GM12892 (cell line): Measurements from ENCODE around the gene RAD51C.
"Not testable (repeated sequence)": the region's sequence is repeated elsewhere in the genome, so short reads cannot be mapped to it uniquely, and the experiment has no call there.

Source experiments
- DNase-seq: peaks from one replicate; pipeline ENCODE4 v3.0.0; 2011; ENCODE audit not compliant: insufficient read length
- FAIRE-seq: peaks from 2 replicates; lab custom pipeline; 2011; peaks lifted over from hg19 to GRCh38; lab: Jason Lieb, UNC
- POLR2A ChIP-seq: IDR thresholded peaks from 2 replicates; pipeline ENCODE4 v1.6.1; 2011; ENCODE audit warnings: low read depth, low read length, control low read depth
- POLR2AphosphoS5 ChIP-seq: IDR thresholded peaks from 2 replicates; pipeline ENCODE4 v1.6.1; 2011; ENCODE audit warnings: low read depth, low read length, control low read depth
- TAF1 ChIP-seq: IDR thresholded peaks from 2 replicates; pipeline ENCODE4 v1.6.1; 2011; ENCODE audit warnings: low read depth, mild to moderate bottlenecking, control low read depth, low read length, borderline replicate concordance

The RAD51C gene

DNA sequence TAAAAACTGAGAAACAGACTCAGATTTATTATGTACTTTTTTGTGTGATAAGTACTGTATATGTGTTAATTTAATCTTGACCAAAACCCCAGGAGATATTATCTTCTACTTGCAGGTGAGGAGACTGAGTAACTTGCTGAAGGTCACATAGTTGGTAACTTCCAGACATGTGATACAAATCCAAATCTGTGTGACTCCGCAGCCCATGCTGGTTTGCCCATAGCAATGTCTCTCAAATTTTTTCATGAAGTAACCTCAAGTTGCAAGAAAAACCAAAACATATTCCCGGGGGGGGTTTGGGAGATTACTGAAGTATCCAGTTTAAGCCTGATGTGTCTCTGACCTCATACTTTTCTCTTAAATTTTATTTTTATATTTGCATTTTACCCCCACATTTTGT, 3.9 kb upstream of the RAD51C start:
- TF ChIP-seq POLR2A (no peak), POLR2AphosphoS5 (no peak)
- DNase-seq (no peak), FAIRE-seq (no peak)

DNA sequence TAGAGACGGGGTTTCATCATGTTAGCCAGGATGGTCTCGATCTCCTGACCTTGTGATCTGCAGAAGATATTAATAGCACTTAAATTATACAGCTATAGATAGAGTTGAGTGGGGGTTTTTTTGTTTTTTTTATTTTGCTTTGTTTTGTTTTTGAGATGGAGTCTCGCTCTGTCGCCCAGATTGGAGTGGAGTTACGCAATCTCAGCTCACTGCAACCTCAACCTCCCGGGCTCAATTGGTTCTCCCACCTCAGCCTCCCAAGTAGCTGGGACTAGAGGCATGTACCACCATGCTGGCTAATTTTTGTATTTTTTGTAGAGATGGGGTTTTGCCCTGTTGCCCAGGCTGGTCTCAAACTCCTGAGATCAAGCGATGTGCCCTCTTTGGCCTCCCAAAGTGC, 2.4 kb upstream of the RAD51C start:
- DNase-seq, FAIRE-seq: not testable (repeated sequence)

DNA sequence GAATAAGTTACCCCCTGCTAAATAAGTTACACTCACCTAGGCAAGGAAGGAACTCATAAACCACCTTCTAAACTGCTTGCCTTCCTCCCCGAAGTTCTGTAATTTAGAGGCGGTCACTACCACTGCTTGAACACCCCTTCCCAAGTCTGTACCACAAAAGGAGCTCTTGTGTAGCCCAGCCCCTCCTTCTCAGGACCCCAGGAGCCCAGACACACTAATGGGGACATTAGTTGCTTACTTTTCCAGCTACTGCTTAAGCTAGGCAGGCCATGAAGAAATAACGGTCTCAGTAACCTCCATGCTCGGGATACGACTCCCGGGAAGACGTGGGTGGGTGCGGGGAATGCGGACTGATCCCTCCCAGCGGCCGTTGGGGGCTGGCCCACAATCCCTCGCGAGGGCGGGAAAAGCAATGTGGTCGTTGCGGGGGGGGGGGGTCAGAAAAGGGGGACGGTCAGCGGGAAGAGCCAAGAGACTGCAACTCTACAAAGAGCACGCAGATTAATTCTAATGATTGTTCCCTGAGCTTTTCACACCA, 632 bp upstream of the RAD51C start, which contains the start of gene TEX14:
Gene TEX14 (minus strand): TSS at position 345 of the 538 bp plus-strand sequence. CDS start 40,044 bp downstream, outside the sequence.
- DNase-seq (no peak), FAIRE-seq (no peak)
- TF ChIP-seq TAF1 (no peak), POLR2A (no peak), POLR2AphosphoS5 (no peak)

DNA sequence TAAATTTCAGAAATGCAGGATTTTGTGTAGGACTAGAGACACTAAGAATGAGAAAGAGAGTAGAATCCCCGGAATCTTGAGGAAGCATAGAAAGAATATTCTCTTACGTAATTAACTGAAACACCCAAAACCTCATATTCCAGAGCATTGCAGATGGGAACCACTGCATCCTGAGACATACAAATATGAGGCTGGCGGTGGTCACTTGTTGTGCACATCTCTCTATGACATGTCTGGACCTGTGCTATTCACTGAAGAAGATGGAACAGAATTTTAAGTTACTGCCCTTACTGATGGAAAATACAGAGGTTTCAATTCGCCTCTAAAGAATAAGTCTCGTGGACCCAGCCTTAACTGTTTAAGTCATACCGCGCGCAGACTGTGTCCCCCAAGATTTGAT, 806 bp downstream of the RAD51C start:
- TF ChIP-seq POLR2AphosphoS5, result no peak
- no peak for TF ChIP-seq POLR2A
- no peak for DNase-seq
- FAIRE-seq, result peak; percentile 56

DNA sequence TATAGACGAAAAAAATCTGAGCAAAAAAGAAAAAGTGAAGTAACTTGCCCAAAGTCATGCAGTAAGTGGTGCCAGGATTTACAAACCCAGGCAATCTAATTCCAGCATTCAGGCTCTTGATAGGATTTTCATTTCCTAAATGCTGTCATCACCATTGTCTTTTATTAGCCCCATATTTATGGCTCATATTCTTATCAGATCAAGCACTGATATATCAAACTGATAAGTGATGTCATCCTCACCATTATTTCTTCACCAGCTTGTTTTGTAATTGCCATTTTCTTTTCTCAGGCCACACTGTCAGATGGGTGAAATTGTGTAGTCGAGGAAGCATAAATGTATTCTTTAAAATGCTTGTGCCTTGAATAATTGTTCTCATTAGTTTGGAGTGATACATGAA, 1.3 kb downstream of the RAD51C start:
- DNase-seq, result no peak
- FAIRE-seq, result no peak
- TF ChIP-seq POLR2AphosphoS5, result no peak
- no peak for TF ChIP-seq TAF1
- TF ChIP-seq POLR2A, result no peak

DNA sequence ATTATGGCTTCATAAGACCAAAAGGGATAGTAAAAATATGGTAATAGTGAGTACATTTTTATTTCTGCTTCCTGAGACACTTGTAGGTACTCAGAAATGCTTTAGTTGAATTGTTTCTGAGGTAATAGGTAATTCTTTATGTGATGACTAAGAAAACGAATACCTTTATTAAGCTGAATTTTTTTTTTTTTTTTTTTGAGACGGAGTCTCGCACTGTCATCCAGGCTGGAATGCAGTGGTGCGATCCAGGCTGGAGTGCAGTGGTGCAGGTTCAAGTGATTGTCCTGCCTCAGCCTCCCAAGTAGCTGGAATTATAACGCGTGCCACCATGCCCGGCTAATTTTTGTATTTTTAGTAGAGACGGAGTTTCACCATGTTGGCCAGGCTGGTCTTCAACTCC, 1.9 kb downstream of the RAD51C start:
- no peak for TF ChIP-seq POLR2AphosphoS5
- TF ChIP-seq TAF1, result no peak
- no peak for TF ChIP-seq POLR2A
- no peak for DNase-seq
- FAIRE-seq, result no peak

DNA sequence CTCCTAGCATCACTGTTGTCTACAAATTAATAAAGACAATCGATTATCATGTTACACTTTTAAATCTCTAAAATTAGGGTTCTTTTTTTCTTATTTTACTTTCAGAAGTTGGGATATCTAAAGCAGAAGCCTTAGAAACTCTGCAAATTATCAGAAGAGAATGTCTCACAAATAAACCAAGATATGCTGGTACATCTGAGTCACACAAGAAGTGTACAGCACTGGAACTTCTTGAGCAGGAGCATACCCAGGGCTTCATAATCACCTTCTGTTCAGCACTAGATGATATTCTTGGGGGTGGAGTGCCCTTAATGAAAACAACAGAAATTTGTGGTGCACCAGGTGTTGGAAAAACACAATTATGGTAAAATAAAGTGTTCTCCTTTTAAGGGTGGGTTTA, 2.4 kb downstream of the RAD51C start:
- DNase-seq (no peak), FAIRE-seq (no peak)
- TF ChIP-seq POLR2A, result no peak
- TF ChIP-seq TAF1, result no peak
- no peak for TF ChIP-seq POLR2AphosphoS5

DNA sequence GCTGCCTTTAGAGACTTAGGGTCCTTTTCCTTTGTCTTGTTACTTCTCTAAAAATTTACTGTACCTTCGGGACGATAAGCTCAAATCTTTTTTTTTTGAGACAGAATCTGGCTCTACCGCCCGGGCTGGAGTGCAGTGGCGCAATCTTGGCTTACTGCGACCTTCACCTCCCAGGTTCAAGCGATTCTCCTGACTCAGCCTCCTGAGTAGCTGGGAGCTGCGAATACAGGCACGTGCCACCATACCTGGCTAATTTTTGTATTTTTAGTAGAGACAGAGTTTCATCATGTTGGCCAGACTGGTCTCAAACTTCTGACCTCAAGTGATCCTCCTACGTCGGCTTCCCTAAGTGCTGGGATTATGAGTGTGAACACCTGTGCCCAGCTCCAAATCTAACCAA, 7.4 kb downstream of the RAD51C start:
- DNase-seq, result no peak
- FAIRE-seq, result no peak
- TF ChIP-seq TAF1, result no peak
- TF ChIP-seq POLR2A, result no peak
- no peak for TF ChIP-seq POLR2AphosphoS5

DNA sequence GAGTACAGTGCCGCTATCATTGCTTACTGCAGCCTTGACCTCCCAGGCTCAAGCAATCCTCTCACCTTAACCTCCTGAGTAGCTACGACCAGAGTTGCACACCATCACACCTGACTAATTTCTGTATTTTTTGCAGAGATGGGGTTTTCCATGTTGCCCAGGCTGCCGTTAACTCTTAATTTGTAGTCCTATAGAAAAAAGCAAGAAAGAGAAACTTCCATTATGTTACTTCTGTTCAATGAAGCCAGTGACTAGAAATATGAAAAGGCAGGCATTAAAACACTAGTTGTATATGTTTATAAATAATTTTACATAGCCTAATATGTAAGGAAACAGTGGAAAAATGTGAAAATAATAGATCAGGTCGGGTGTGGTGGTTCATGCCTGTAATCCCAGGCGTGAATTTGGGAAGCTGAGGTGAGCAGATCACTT, 9.7 kb downstream of the RAD51C start:
- DNase-seq (no peak), FAIRE-seq (peak; percentile 42)
- no peak for TF ChIP-seq TAF1
- TF ChIP-seq POLR2AphosphoS5, result no peak
- no peak for TF ChIP-seq POLR2A

DNA sequence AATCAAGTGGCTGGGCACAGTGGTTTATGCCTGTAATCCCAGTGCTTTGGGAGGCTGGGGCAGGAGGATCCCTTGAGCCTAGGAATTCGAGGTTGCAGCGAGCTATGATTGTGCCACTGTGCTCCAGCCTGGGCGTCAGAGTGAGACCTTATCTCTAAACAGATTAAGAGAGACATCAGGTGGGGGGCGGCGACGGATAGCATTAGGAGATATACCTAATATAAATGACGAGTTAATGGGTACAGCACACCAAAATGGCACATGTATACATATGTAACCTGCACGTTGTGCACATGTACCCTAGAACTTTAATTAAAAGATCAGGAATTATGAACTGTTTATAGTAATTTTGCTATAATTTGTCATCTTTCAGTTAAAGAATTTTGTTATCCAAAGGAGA, 10.3 kb downstream of the RAD51C start:
- no peak for FAIRE-seq
- no peak for TF ChIP-seq POLR2A
- no peak for TF ChIP-seq TAF1
- no peak for TF ChIP-seq POLR2AphosphoS5
- no peak for DNase-seq

DNA sequence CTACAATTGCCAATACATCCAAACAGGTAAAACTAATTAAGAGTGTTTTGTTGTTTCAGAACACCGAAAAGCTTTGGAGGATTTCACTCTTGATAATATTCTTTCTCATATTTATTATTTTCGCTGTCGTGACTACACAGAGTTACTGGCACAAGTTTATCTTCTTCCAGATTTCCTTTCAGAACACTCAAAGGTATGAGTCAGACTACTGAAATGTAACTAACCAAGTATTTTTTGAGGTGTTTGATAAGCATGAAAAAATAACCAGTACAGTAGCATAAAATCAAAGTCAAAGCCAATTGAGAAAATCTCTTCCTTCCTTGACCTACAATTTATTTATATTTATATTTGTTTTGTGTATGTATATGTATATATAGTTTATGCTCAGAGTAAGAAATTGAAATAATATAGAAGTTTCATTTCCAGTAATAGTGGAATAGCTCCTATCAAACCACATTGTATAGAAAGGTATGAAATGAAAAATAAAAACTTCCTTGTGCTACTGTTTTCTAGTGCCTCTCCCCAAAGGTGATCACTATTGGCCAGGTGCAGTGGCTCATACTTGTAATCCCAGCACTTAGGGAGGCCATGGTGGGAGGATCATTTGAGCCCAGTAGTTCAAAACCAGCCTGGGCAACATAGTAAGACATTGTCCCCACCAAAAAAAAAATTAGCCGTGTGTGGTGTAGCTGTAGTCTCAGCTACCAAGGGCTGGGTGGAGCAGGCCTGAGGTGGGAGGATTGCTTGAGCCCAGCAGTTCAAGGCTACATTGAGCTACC, 10.9 kb downstream of the RAD51C start:
- no peak for FAIRE-seq
- no peak for DNase-seq

DNA sequence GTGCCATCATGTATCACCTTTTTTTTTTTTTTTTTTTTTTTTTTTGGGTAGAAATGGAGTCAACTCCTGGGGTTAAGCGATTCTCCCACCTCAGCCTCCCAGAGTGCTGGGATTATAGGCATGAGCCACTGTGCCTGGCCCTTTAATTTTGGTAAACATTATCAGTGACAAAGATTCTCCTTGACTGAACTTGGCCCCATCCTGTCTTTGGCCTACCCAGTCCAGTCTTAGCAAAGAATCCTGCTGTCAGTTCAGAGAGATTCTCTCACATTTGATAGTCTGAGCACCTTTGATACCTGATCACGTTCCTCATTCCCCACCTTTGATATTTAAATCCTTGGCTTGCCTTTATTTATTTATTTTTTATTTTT, 11.5 kb downstream of the RAD51C start:
- no peak for FAIRE-seq

More for the DNA sequence above, 10.9 kb downstream of the RAD51C start:
- no peak for TF ChIP-seq POLR2A
- no peak for TF ChIP-seq POLR2AphosphoS5
- no peak for TF ChIP-seq TAF1

More for the DNA sequence above, 11.5 kb downstream of the RAD51C start:
- TF ChIP-seq POLR2A, result no peak
- no peak for TF ChIP-seq TAF1
- TF ChIP-seq POLR2AphosphoS5, result no peak
- no peak for DNase-seq
